ENCODE results near the gene ZNF70. TPM values are rescaled to one million over a fixed set of nuclear protein-coding genes. Genes with fewer than 3 reads are reported as not detected.

The ZNF70 gene
- total RNA-seq, 2 donors from 2014 or later = 3.2 to 5.0 TPM

- H3K9me3 ChIP-seq = no peaks in the 10 kb centered on the region
- no peaks in the 10 kb centered on the region for H3K27me3 ChIP-seq
- H3K27ac ChIP-seq = no peak overlapping the region
- H3K36me3 ChIP-seq = peaks cover 52% of the 10 kb centered on the region
- DNase-seq (ENCODE audit: low spot score) = no peak
- no peak for TF ChIP-seq CTCF (IDR thresholded peaks at IDR 0.05)
- H3K4me1 ChIP-seq = no peaks in the 10 kb centered on the region
- no peak overlapping the region for H3K4me3 ChIP-seq
Observed at GRCh38 chr22:23704829-23705228, 46.1 kb downstream of the ZNF70 start.

- TF ChIP-seq CTCF (IDR thresholded peaks at IDR 0.05) = no peak
- Histone ChIP-seq H3K4me3 (no peak overlapping the region), H3K27me3 (no peaks in the 10 kb centered on the region), H3K36me3 (peaks cover 45% of the 10 kb centered on the region), H3K27ac (no peak overlapping the region), H3K9me3 (no peaks in the 10 kb centered on the region), H3K4me1 (no peaks in the 10 kb centered on the region)
- no peak for DNase-seq (ENCODE audit: low spot score)
Observed at GRCh38 chr22:23704062-23704461, 46.9 kb downstream of the ZNF70 start.

- Histone ChIP-seq H3K27me3 (no peaks in the 10 kb centered on the region), H3K4me1 (no peaks in the 10 kb centered on the region), H3K36me3 (peaks cover 17% of the 10 kb centered on the region), H3K9me3 (no peaks in the 10 kb centered on the region), H3K27ac (no peak overlapping the region), H3K4me3 (no peak overlapping the region)
- DNase-seq (ENCODE audit: low spot score) = no peak
- no peak for TF ChIP-seq CTCF (IDR thresholded peaks at IDR 0.05)
Observed at GRCh38 chr22:23700706-23701105, 50.2 kb downstream of the ZNF70 start.

- Histone ChIP-seq H3K4me1 (no peaks in the 10 kb centered on the region), H3K27me3 (no peaks in the 10 kb centered on the region), H3K36me3 (peaks cover 23% of the 10 kb centered on the region), H3K9me3 (no peaks in the 10 kb centered on the region), H3K4me3 (no peak overlapping the region), H3K27ac (no peak overlapping the region)
- DNase-seq (ENCODE audit: low spot score) = no peak
- no peak for TF ChIP-seq CTCF (IDR thresholded peaks at IDR 0.05)
Observed at GRCh38 chr22:23698673-23699235, 52.2 kb downstream of the ZNF70 start.

GRCh38 chr22:23698094-23698493 lies 52.8 kb downstream of the ZNF70 start:
- H3K4me1 ChIP-seq = no peaks in the 10 kb centered on the region
- no peak overlapping the region for H3K4me3 ChIP-seq
- no peak for DNase-seq (ENCODE audit: low spot score)
- no peaks in the 10 kb centered on the region for H3K9me3 ChIP-seq
- no peak overlapping the region for H3K27ac ChIP-seq
- no peaks in the 10 kb centered on the region for H3K27me3 ChIP-seq
- TF ChIP-seq CTCF (IDR thresholded peaks at IDR 0.05) = no peak
- peaks cover 25% of the 10 kb centered on the region for H3K36me3 ChIP-seq
